Loucy (cell line): ENCODE data around the gene NXT1.

Source experiments
- CTCF ChIP-seq: fragments of 200-600 bp; sonication (generic); conservative IDR thresholded peaks from 2 replicates; pipeline ENCODE4 v1.5.1; 2014; ENCODE audit warnings: mild to moderate bottlenecking, antibody characterized with exemption, low read length
- EZH2phosphoT487 ChIP-seq: fragments of 200-600 bp; IDR thresholded peaks from 2 replicates; pipeline ENCODE4 v1.6.1; 2018; ENCODE audit warnings: antibody characterized with exemption, mild to moderate bottlenecking, moderate library complexity, borderline replicate concordance

GRCh38 chr20:23374441-23374840, 23.9 kb downstream of the NXT1 start:
- no peak for TF ChIP-seq CTCF
- TF ChIP-seq EZH2phosphoT487 = no peak
